IPS-18a (cell line): ENCODE data around the gene ENPP1.
"Not testable (repeated sequence)": the region's sequence is repeated elsewhere in the genome, so short reads cannot be mapped to it uniquely, and the experiment has no call there.

Experiments used
- H3K27ac ChIP-seq: one replicate; pipeline ENCODE4 v1.5.1; 2013; ENCODE audit warnings: low read length
- H3K27me3 ChIP-seq: one replicate; pipeline ENCODE4 v1.6.1; 2013; ENCODE audit warnings: mild to moderate bottlenecking, low read length; ENCODE audit not compliant: control insufficient read depth, insufficient read depth
- H3K36me3 ChIP-seq: one replicate; pipeline ENCODE4 v1.6.1; 2013; ENCODE audit warnings: low read depth, low read length; ENCODE audit not compliant: control insufficient read depth
- H3K4me1 ChIP-seq: one replicate; pipeline ENCODE4 v1.6.1; 2013; ENCODE audit warnings: low read depth, low read length; ENCODE audit not compliant: control insufficient read depth
- H3K4me3 ChIP-seq: one replicate; pipeline ENCODE4 v1.5.1; 2013; ENCODE audit warnings: low read length
- H3K9ac ChIP-seq: one replicate; pipeline ENCODE4 v1.6.1; 2013; ENCODE audit warnings: mild to moderate bottlenecking, low read length, moderate library complexity
- H3K9me3 ChIP-seq: one replicate; pipeline ENCODE4 v1.6.1; 2013; ENCODE audit warnings: low read depth, low read length; ENCODE audit not compliant: control insufficient read depth

Gene ENPP1

GRCh38 chr6:131886517-131886916, 78.7 kb downstream of the ENPP1 start:
- Histone ChIP-seq H3K27ac (no peak overlapping the region), H3K4me1 (no peaks in the 10 kb centered on the region), H3K4me3 (no peak overlapping the region), H3K36me3 (peaks cover 18% of the 10 kb centered on the region), H3K27me3 (no peaks in the 10 kb centered on the region), H3K9ac (no peak overlapping the region), H3K9me3 (no peaks in the 10 kb centered on the region)

- Histone ChIP-seq H3K27me3 (no peaks in the 10 kb centered on the region), H3K4me1 (peaks cover 5% of the 10 kb centered on the region), H3K9me3 (no peaks in the 10 kb centered on the region), H3K4me3 (no peak overlapping the region), H3K36me3 (peaks cover 14% of the 10 kb centered on the region), H3K9ac (no peak overlapping the region), H3K27ac (no peak overlapping the region)
Observed at GRCh38 chr6:131890091-131890490, 82.3 kb downstream of the ENPP1 start.

GRCh38 chr6:131893198-131893597, 85.4 kb downstream of the ENPP1 start:
- H3K27ac ChIP-seq = no peak overlapping the region
- H3K9me3 ChIP-seq = peaks cover 8% of the 10 kb centered on the region
- peaks cover 12% of the 10 kb centered on the region for H3K36me3 ChIP-seq
- peaks cover 5% of the 10 kb centered on the region for H3K4me1 ChIP-seq
- no peak overlapping the region for H3K4me3 ChIP-seq
- H3K27me3 ChIP-seq = no peaks in the 10 kb centered on the region
- H3K9ac ChIP-seq = no peak overlapping the region

GRCh38 chr6:131894493-131895424, 86.9 kb downstream of the ENPP1 start:
- H3K9me3 ChIP-seq = peaks cover 17% of the 10 kb centered on the region
- no peak overlapping the region for H3K4me3 ChIP-seq
- no peak overlapping the region for H3K9ac ChIP-seq
- H3K27me3 ChIP-seq = no peaks in the 10 kb centered on the region
- H3K36me3 ChIP-seq = peaks cover 4% of the 10 kb centered on the region
- no peak overlapping the region for H3K27ac ChIP-seq
- peaks cover 5% of the 10 kb centered on the region for H3K4me1 ChIP-seq

GRCh38 chr6:131897050-131897435, 89.2 kb downstream of the ENPP1 start:
- Histone ChIP-seq H3K4me3 (no peak overlapping the region), H3K9ac (no peak overlapping the region), H3K27ac (no peak overlapping the region), H3K36me3 (no peaks in the 10 kb centered on the region), H3K4me1 (peaks cover 21% of the 10 kb centered on the region), H3K27me3 (peaks cover 4% of the 10 kb centered on the region), H3K9me3 (peaks cover 17% of the 10 kb centered on the region)

GRCh38 chr6:131897621-131898020, 89.8 kb downstream of the ENPP1 start:
- no peak overlapping the region for H3K4me3 ChIP-seq
- H3K9ac ChIP-seq = no peak overlapping the region
- H3K36me3 ChIP-seq = no peaks in the 10 kb centered on the region
- H3K27ac ChIP-seq = no peak overlapping the region
- H3K27me3 ChIP-seq = peaks cover 4% of the 10 kb centered on the region
- H3K9me3 ChIP-seq = peaks cover 17% of the 10 kb centered on the region
- H3K4me1 ChIP-seq = peaks cover 21% of the 10 kb centered on the region

GRCh38 chr6:131898718-131899117, 90.9 kb downstream of the ENPP1 start:
- peaks cover 4% of the 10 kb centered on the region for H3K27me3 ChIP-seq
- no peak overlapping the region for H3K27ac ChIP-seq
- H3K4me3 ChIP-seq = no peak overlapping the region
- H3K9me3 ChIP-seq = peaks cover 17% of the 10 kb centered on the region
- H3K9ac ChIP-seq = no peak overlapping the region
- no peaks in the 10 kb centered on the region for H3K36me3 ChIP-seq
- peaks cover 16% of the 10 kb centered on the region for H3K4me1 ChIP-seq

- Histone ChIP-seq H3K4me1 (peaks cover 16% of the 10 kb centered on the region), H3K27me3 (peaks cover 4% of the 10 kb centered on the region), H3K27ac (no peak overlapping the region), H3K4me3 (no peak overlapping the region), H3K36me3 (no peaks in the 10 kb centered on the region), H3K9me3 (peaks cover 17% of the 10 kb centered on the region), H3K9ac (no peak overlapping the region)
Observed at GRCh38 chr6:131900231-131900630, 92.4 kb downstream of the ENPP1 start.

GRCh38 chr6:131901326-131901873, 93.6 kb downstream of the ENPP1 start:
- peak overlapping the region; percentile 52 for H3K9ac ChIP-seq

GRCh38 chr6:131903734-131904133, 95.9 kb downstream of the ENPP1 start:
- H3K27me3 ChIP-seq, H3K36me3 ChIP-seq, H3K9me3 ChIP-seq, H3K27ac ChIP-seq: not testable (repeated sequence)
- Histone ChIP-seq H3K9ac (peak overlapping the region; percentile 45), H3K4me1 (peaks cover 22% of the 10 kb centered on the region), H3K4me3 (peak overlapping the region; percentile 58)

More at GRCh38 chr6:131901326-131901873, 93.6 kb downstream of the ENPP1 start:
- Histone ChIP-seq H3K4me1 (peaks cover 16% of the 10 kb centered on the region), H3K4me3 (peak overlapping the region; percentile 58), H3K9me3 (peaks cover 17% of the 10 kb centered on the region)
- not testable (repeated sequence) for H3K27me3 ChIP-seq, H3K36me3 ChIP-seq, H3K27ac ChIP-seq

GRCh38 chr6:131908787-131909186, 101.0 kb downstream of the ENPP1 start:
- H3K9ac ChIP-seq, H3K9me3 ChIP-seq, H3K27me3 ChIP-seq, H3K27ac ChIP-seq, H3K4me1 ChIP-seq, H3K4me3 ChIP-seq: not testable (repeated sequence)
- H3K36me3 ChIP-seq = peaks cover 41% of the 10 kb centered on the region
